ENCODE measurements around the gene TMEM151B. TPM values are rescaled to one million over a fixed set of nuclear protein-coding genes. Genes with fewer than 3 reads are reported as not detected.

Gene TMEM151B
- total and polyA plus RNA-seq, 2 of the 13 experiments (the other 11 are each of a cell fraction or from before 2014, with no cell fraction given) = not detected

GRCh38 chr6:44265007-44265721, 5.1 kb upstream of the TMEM151B start, which contains the start of gene NFKBIE (continued):
- TF ChIP-seq KDM5B (CRISPR knock-in tag; IDR thresholded peaks at IDR 0.05; ENCODE audit: borderline replicate concordance) (no peak; the same call in 1 of the 2 replicates), CAMTA2 (CRISPR knock-in tag; IDR thresholded peaks at IDR 0.05; ENCODE audit: borderline replicate concordance) (no peak), EHMT2 (IDR thresholded peaks at IDR 0.05; ENCODE audit: borderline replicate concordance, low read depth, low read length) (no peak), ZFP36L1 (CRISPR knock-in tag; IDR thresholded peaks at IDR 0.05) (no peak), UBTF (CRISPR knock-in tag; IDR thresholded peaks at IDR 0.05) (peak; percentile 97), ZSCAN30 (CRISPR knock-in tag; IDR thresholded peaks at IDR 0.05) (no peak), FOXM1 (CRISPR knock-in tag; IDR thresholded peaks at IDR 0.05) (0 out of 2 replicates have a peak, but pooled peaks have one; percentile 10), ZNF879 (CRISPR knock-in tag; IDR thresholded peaks at IDR 0.05) (peak; percentile 66; the same call in 1 of the 2 replicates), AKAP8 (CRISPR knock-in tag; IDR thresholded peaks at IDR 0.05) (peak; percentile 25; the same call in 1 of the 2 replicates), ZNF839 (CRISPR knock-in tag; IDR thresholded peaks at IDR 0.05; ENCODE audit: borderline replicate concordance) (no peak), PHB2 (IDR thresholded peaks at IDR 0.05; ENCODE audit: partially characterized antibody) (no peak), MTA3 (CRISPR knock-in tag; IDR thresholded peaks at IDR 0.05) (no peak), EP300 (IDR thresholded peaks at IDR 0.05; ENCODE audit: low read depth in 2 of 2, low read length in 2 of 2) (no peak), EP300 (CRISPR knock-in tag; IDR thresholded peaks at IDR 0.05; ENCODE audit: borderline replicate concordance) (no peak), ESRRA (CRISPR knock-in tag; IDR thresholded peaks at IDR 0.05; ENCODE audit: low read depth) (0 out of 2 replicates have a peak, but pooled peaks have one; percentile 17), ZNF124 (CRISPR knock-in tag; IDR thresholded peaks at IDR 0.05) (no peak; the same call in 1 of the 2 replicates), SETDB1 (CRISPR knock-in tag; IDR thresholded peaks at IDR 0.05; ENCODE audit: borderline replicate concordance) (no peak), ZNF749 (CRISPR knock-in tag; IDR thresholded peaks at IDR 0.05; ENCODE audit: borderline replicate concordance) (peak; percentile 24; the same call in 1 of the 2 replicates)
- TF ChIP-seq, protein P1, sequence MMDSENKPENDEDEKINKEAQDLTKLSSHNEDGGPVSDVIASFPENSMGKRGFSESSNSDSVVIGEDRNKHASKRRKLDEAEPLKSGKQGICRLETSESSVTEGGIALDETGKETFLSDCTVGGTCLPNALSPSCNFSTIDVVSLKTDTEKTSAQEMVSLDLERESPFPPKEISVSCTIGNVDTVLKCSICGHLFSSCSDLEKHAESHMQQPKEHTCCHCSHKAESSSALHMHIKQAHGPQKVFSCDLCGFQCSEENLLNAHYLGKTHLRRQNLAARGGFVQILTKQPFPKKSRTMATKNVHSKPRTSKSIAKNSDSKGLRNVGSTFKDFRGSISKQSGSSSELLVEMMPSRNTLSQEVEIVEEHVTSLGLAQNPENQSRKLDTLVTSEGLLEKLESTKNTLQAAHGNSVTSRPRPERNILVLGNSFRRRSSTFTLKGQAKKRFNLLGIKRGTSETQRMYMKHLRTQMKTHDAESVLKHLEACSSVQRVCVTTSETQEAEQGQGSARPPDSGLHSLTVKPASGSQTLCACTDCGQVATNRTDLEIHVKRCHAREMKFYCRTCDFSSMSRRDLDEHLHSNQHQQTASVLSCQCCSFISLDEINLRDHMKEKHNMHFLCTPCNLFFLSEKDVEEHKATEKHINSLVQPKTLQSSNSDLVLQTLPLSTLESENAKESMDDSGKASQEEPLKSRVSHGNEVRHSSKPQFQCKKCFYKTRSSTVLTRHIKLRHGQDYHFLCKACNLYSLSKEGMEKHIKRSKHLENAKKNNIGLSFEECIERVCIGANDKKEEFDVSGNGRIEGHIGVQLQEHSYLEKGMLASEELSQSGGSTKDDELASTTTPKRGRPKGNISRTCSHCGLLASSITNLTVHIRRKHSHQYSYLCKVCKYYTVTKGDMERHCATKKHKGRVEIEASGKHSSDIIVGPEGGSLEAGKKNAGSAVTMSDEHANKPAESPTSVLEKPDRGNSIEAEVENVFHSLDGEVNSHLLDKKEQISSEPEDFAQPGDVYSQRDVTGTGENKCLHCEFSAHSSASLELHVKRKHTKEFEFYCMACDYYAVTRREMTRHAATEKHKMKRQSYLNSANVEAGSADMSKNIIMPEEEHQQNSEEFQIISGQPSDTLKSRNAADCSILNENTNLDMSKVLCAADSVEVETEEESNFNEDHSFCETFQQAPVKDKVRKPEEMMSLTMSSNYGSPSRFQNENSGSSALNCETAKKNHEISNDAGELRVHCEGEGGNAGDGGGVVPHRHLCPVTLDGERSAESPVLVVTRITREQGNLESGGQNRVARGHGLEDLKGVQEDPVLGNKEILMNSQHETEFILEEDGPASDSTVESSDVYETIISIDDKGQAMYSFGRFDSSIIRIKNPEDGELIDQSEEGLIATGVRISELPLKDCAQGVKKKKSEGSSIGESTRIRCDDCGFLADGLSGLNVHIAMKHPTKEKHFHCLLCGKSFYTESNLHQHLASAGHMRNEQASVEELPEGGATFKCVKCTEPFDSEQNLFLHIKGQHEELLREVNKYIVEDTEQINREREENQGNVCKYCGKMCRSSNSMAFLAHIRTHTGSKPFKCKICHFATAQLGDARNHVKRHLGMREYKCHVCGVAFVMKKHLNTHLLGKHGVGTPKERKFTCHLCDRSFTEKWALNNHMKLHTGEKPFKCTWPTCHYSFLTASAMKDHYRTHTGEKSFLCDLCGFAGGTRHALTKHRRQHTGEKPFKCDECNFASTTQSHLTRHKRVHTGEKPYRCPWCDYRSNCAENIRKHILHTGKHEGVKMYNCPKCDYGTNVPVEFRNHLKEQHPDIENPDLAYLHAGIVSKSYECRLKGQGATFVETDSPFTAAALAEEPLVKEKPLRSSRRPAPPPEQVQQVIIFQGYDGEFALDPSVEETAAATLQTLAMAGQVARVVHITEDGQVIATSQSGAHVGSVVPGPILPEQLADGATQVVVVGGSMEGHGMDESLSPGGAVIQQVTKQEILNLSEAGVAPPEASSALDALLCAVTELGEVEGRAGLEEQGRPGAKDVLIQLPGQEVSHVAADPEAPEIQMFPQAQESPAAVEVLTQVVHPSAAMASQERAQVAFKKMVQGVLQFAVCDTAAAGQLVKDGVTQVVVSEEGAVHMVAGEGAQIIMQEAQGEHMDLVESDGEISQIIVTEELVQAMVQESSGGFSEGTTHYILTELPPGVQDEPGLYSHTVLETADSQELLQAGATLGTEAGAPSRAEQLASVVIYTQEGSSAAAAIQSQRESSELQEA (CRISPR knock-in tag; IDR thresholded peaks at IDR 0.05; ENCODE audit: not compliant biosample characterization) = no peak

Measured in HepG2 (cell line).